ENCODE results near the gene COL27A1.

DNA sequence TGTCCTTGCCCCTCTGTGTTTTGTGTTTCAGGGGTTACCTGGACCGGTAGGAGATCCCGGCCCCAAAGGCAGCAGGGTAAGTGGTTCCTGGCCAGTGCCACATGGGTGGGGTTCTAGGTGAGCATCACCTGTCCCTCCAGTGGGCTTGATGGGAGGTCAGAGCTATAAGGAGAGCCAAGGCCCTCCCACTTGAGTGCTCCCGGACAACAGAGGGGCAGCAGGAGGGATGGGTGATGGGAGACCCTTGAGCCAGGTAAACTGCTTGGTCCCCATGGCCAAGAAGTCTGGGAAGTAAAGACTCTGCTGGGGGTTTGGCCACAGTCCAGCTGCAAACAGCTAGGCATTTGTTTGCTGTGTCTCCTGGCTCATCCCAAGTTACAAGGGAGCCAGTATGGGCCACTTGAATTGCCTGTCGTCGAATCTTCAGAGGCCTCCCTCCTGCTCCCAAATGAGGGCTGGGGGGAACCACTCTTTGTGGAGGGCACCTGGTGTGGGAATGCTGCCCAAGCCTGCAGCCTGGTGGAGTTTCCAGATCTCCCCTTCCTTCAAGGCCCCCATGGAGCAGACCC, 51.0 kb downstream of the COL27A1 start:
- TF ChIP-seq, protein P1, sequence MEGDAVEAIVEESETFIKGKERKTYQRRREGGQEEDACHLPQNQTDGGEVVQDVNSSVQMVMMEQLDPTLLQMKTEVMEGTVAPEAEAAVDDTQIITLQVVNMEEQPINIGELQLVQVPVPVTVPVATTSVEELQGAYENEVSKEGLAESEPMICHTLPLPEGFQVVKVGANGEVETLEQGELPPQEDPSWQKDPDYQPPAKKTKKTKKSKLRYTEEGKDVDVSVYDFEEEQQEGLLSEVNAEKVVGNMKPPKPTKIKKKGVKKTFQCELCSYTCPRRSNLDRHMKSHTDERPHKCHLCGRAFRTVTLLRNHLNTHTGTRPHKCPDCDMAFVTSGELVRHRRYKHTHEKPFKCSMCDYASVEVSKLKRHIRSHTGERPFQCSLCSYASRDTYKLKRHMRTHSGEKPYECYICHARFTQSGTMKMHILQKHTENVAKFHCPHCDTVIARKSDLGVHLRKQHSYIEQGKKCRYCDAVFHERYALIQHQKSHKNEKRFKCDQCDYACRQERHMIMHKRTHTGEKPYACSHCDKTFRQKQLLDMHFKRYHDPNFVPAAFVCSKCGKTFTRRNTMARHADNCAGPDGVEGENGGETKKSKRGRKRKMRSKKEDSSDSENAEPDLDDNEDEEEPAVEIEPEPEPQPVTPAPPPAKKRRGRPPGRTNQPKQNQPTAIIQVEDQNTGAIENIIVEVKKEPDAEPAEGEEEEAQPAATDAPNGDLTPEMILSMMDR (IDR thresholded peaks at IDR 0.05): no peak
- TF ChIP-seq POLR2AphosphoS5 (IDR thresholded peaks at IDR 0.05) (no peak), POLR2A (IDR thresholded peaks at IDR 0.05) (no peak)
